T1000 (cell line): ENCODE data around the gene TSTD1.
"Not testable (repeated sequence)": the region's sequence is repeated elsewhere in the genome, so short reads cannot be mapped to it uniquely, and the experiment has no call there.

Source experiments
- DNase-seq: peaks from one replicate; lab custom pipeline; 2025; ENCODE audit warnings: mixed read lengths; lab: John Stamatoyannopoulos, UW

The TSTD1 gene

GRCh38 chr1:161007369-161007768 is 31.4 kb downstream of the TSTD1 start:
- no peak for DNase-seq

GRCh38 chr1:161006563-161006962 is 32.2 kb downstream of the TSTD1 start:
- no peak for DNase-seq

DNA sequence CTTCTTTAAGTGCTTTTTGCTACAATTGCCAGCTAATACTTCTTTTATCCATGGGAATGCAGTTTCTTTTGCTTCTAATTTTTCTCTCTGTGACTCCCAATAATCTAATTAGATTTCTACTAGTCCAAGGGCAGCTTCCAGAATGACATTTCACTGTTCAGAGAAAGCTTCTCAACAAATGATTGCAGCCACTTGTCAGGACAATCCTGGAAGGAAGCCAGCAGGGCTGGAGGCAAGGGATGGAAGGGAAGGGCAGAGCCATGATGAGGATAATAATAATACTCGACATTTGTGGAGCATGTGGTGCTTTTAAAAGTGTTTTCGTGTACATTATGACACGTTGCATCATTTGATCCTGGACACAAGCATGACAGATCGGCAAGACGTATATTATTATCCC is 37.2 kb downstream of the TSTD1 start:
- no peak for DNase-seq

DNA sequence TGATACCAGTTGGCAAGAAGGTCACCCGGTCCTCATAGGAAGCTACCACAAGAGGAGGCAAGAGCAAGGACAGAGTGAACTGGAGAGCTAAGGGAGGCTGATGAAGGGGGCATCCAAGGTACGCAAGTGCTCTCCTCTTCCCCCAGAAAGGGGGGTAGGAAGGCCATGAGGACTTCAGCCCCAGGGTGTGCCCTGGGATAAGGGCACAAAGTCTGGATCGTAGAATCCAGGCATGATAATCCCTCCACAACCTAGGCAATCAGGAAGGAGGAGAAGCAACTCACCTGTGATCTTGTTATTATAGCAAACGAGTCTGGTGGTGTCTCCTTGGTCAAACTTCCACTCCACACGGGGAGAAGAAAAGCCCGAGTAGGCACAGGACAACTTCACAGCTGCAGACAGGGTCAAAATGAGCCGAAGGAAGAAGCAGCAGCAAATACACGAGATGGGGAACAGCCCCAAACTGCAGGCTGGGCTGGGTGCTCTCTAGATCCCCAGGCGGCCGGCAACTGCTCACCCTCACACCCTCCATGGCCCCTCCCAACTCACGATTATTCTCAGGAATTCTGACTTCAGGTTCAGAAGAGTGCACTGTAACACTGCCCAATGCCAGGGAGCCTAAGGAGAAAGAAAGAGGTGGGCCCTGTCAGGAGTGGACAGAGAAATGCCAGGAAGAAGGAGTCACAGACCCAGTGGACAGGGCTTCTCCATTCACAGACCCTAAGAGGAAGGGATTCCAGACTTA is 37.9 kb downstream of the TSTD1 start:
- DNase-seq: no peak

GRCh38 chr1:160999376-160999775 is 39.4 kb downstream of the TSTD1 start:
- DNase-seq: no peak

DNA sequence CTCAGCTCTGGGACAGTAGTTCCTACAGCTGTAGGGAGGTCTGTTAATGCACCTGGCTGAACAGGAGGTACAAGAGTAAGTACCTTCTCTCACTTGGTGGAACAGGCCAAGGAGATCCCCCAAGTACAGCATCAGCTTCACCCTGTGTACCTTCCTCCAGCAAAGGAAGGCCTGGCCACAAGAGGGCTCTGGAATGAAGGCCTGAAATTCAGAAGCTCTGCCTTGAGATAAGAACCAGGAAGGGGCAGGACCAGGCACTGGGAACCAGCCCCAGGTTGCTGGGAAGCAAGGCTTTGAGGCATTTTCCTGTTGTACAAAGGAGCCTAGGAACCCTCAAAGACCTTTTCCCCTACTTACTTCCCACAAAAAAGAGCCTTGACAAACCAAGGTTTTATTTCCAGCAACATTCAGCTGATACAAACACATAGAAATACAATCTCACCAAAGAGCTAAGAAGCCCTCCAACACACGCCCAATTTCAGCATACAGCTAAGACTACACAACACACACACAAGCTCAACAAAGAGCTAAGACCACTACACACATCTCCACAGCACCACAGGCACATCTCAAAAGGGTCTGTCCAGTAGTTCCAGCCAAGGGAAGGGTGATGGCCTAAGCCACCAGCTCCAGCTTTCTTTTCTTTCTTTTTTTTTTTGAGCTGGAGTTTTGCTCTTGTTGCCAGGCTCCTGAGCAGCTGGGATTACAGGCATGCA is 41.3 kb downstream of the TSTD1 start:
- no peak for DNase-seq

GRCh38 chr1:160996178-160996577 is 42.6 kb downstream of the TSTD1 start:
- DNase-seq: no peak

GRCh38 chr1:160993544-160994193 is 45.1 kb downstream of the TSTD1 start:
- no peak for DNase-seq

- not testable (repeated sequence) for DNase-seq
These were observed 46.7 kb downstream of the TSTD1 start for GRCh38 chr1:160992036-160992435.
